Activated gamma-delta T cell treated with Interleukin-2 at 50 U/mL for 16 hours (primary cell): ENCODE measurements around the gene SPACA7.

Experiments used
- DNase-seq: peaks from one replicate; pipeline ENCODE4 v3.0.0-alpha.2; 2020

The SPACA7 gene

DNA sequence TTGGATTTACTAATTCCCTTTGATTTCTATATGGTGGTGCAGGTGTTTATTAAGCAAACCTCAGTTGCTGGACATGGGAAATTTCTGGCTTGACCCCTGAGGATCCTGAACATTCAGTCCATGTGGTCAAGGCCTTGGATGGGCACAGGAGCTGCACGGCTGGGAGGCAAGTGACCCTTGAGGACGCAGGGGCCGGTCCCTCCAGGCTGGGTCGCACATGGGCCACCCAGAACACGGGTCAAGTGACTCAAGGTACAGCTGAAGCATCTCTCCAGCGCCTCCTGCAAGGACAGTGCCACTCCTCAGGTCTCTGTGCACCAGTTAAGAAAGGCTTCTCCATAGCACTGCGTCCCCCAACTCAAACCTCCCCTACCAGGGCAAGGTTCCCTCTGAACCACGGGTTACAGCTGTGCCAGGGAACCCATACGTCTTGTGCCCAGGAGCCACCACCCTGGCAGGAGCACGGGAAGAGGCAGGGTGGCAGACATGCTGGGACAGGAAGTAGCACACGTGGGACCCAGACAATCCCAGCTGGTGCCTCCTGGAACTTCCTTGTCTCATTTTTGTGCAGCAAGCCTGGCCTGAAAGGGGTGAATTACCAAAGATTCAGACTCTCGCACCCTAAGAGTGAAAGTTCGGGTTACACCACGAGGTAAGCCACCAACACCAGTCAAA, 93.1 kb downstream of the SPACA7 start:
- DNase-seq = no peak

DNA sequence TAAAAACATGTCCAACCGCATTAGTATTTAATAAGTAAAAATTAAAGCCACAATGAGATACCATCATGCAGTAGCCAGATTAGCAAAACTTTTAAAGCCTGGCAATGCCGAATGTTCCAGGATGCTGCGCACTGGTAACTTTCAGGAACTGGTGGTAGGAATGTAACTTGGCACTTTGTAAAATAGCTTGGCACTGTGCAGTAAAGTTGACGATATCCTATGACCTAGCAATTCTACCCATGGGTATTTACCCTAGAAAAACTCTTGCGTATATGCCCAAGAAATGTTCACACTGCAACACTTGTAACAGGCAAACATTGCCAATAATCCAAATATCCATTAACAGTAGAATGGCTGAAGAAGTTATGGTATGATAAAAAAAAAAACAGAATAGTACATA, 97.7 kb downstream of the SPACA7 start:
- DNase-seq = no peak

DNA sequence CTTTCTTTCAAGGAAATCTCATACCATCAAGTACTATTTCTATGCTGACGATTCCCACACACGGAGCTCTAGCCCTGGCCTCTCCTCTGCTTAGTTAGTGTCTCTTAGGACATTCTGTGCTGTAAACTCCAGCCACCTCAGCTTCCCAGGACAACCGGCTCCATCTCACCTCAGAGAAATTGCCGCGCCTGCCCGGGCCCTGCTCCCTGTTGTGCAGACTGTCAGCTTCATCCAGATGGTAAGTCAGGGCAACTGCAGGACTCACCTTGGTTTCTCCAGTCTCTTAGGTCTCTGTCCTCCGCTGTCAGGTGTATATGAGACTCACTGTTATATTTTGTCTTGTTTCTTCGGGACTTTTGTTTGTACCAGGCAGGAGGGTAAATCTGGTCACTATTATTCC, 98.7 kb downstream of the SPACA7 start:
- no peak for DNase-seq

GRCh38 chr13:112475889-112476288, 99.7 kb downstream of the SPACA7 start:
- DNase-seq = no peak

GRCh38 chr13:112477070-112477619, 101.0 kb downstream of the SPACA7 start:
- no peak for DNase-seq

DNA sequence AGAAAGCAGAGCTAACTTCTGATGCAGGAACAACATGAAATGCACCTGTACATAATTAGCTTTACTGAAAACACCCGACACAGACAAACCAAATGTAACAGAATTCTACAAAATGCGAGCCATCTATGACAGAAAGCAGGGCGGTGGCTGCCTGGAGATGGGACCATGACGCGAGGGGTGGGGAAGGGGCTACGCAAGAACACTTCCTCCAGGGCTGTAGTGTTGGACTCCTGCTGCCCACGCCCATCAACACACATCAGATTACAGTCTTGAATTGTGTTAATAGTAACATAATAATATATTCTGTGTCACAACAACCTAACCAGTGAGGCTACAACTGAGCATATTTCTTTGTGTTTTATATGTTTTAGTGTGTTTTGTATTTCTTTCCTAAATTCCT, 103.2 kb downstream of the SPACA7 start:
- no peak for DNase-seq

- no peak for DNase-seq
Observed at GRCh38 chr13:112481458-112481857, 105.3 kb downstream of the SPACA7 start.

GRCh38 chr13:112483299-112483698, 107.1 kb downstream of the SPACA7 start:
- no peak for DNase-seq
